Measurements from ENCODE around the gene UFSP2. TPM values are rescaled to one million over a fixed set of nuclear protein-coding genes. Genes with fewer than 3 reads are reported as not detected.

Gene UFSP2
- total RNA-seq, 1 donor from 2014 or later: 51.2 TPM

- Histone ChIP-seq H3K4me1 (no peaks in the 10 kb centered on the region), H3K27ac (replicated peaks) (no peak overlapping the region), H3K27me3 (ENCODE audit: low read depth) (no peaks in the 10 kb centered on the region), H3K36me3 (peaks cover 22% of the 10 kb centered on the region), H3K9me3 (replicated peaks) (no peaks in the 10 kb centered on the region), H3K4me3 (no peak overlapping the region)
- intact Hi-C loops (cut with micrococcal nuclease): no loop called here
- TF ChIP-seq CTCF (IDR thresholded peaks at IDR 0.05; ENCODE audit: borderline replicate concordance): no peak
- no peak for DNase-seq
Measured at GRCh38 chr4:185358514-185358913, 67.2 kb downstream of the UFSP2 start.

- no peak overlapping the region for H3K4me3 ChIP-seq
- no peak overlapping the region for H3K27ac ChIP-seq (replicated peaks)
- no peaks in the 10 kb centered on the region for H3K9me3 ChIP-seq (replicated peaks)
- DNase-seq: no peak
- no peaks in the 10 kb centered on the region for H3K27me3 ChIP-seq (ENCODE audit: low read depth)
- TF ChIP-seq CTCF (IDR thresholded peaks at IDR 0.05; ENCODE audit: borderline replicate concordance): no peak
- no peaks in the 10 kb centered on the region for H3K4me1 ChIP-seq
- H3K36me3 ChIP-seq: peaks cover 23% of the 10 kb centered on the region
- intact Hi-C loops (cut with micrococcal nuclease): no loop called here
Measured at GRCh38 chr4:185357733-185358440, 67.9 kb downstream of the UFSP2 start.

- Histone ChIP-seq H3K36me3 (peaks cover 30% of the 10 kb centered on the region), H3K27ac (replicated peaks) (no peak overlapping the region), H3K4me1 (no peaks in the 10 kb centered on the region), H3K27me3 (ENCODE audit: low read depth) (no peaks in the 10 kb centered on the region), H3K4me3 (no peak overlapping the region), H3K9me3 (replicated peaks) (no peaks in the 10 kb centered on the region)
- intact Hi-C loops (cut with micrococcal nuclease): no loop called here
- no peak for TF ChIP-seq CTCF (IDR thresholded peaks at IDR 0.05; ENCODE audit: borderline replicate concordance)
- no peak for DNase-seq
Measured at GRCh38 chr4:185357211-185357610, 68.6 kb downstream of the UFSP2 start.

DNA sequence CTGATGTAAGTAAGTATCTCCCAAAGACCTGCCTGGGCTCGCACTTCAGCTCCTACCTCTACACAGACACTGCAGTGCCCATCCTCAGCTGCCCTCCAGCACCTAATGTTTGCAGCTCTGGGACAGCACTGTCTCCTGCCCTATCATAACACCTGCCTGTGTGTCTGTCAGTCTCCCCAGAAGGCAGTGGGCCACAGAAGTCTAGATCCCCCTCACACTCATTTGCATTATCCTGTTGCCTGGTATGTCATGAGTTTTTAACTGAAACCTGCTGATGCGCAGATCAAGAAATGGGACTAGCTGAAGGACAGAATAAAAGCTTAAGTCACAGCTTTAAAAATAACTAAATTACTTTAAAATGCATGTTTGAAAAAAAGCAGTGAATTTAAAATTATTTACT lies 73.0 kb downstream of the UFSP2 start:
- Histone ChIP-seq H3K27ac (replicated peaks) (no peak overlapping the region), H3K9me3 (replicated peaks) (no peaks in the 10 kb centered on the region), H3K4me1 (no peaks in the 10 kb centered on the region), H3K27me3 (ENCODE audit: low read depth) (no peaks in the 10 kb centered on the region), H3K4me3 (no peak overlapping the region), H3K36me3 (peaks cover 57% of the 10 kb centered on the region)
- no peak for TF ChIP-seq CTCF (IDR thresholded peaks at IDR 0.05; ENCODE audit: borderline replicate concordance)
- intact Hi-C loops (cut with micrococcal nuclease): no loop called here
- DNase-seq: no peak

DNA sequence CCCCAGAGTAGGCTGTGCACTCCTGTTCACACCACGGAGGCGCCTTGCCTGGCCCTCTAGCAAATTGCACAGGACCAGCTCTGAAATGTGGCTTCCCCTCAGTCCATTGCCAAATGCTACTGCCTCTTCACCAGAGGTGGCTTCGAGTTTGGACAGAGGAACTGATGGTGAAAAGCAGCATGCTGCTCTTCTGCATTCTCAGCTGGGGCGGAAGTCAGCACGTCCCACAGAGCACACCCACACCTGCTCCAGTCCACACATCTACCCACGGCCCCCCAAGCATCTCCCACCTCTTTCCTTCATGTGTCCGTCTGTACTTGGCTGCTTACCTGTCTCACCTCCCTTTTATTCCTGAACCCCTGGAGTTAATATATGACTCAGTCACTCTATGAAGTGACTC lies 73.6 kb downstream of the UFSP2 start:
- intact Hi-C loops (cut with micrococcal nuclease): no loop called here
- Histone ChIP-seq H3K36me3 (peaks cover 62% of the 10 kb centered on the region), H3K27ac (replicated peaks) (no peak overlapping the region)

More for the DNA sequence above, 73.6 kb downstream of the UFSP2 start:
- Histone ChIP-seq H3K4me1 (no peaks in the 10 kb centered on the region), H3K27me3 (ENCODE audit: low read depth) (no peaks in the 10 kb centered on the region), H3K9me3 (replicated peaks) (no peaks in the 10 kb centered on the region), H3K4me3 (no peak overlapping the region)
- no peak for TF ChIP-seq CTCF (IDR thresholded peaks at IDR 0.05; ENCODE audit: borderline replicate concordance)
- no peak for DNase-seq

Measured in left ventricle myocardium inferior (tissue), 1 donor.